Endodermal cell (in vitro differentiated cells): ENCODE data around the gene CLPSL1. TPM values are rescaled to one million over a fixed set of nuclear protein-coding genes. Genes with fewer than 3 reads are reported as not detected.
A peak's percentile ranks its signal among the peaks of the same experiment; 100 is the strongest.

Experiments
- DNase-seq: peaks from one replicate; pipeline ENCODE4 v3.0.0-alpha.2; 2017
- H3K27ac ChIP-seq: 2 replicates; pipeline ENCODE4 v1.5.1; 2013; ENCODE audit warnings: mild to moderate bottlenecking, low read depth, low read length, moderate library complexity
- H3K27me3 ChIP-seq: 2 replicates; pipeline ENCODE4 v1.6.1; 2013; ENCODE audit warnings: mild to moderate bottlenecking, low read length, moderate library complexity; ENCODE audit not compliant: insufficient read depth, control insufficient read depth, poor library complexity, severe bottlenecking
- H3K36me3 ChIP-seq: 2 replicates; pipeline ENCODE4 v1.7.0; 2013; ENCODE audit warnings: mild to moderate bottlenecking, low read length, moderate library complexity; ENCODE audit not compliant: control insufficient read depth, insufficient read depth
- H3K4me1 ChIP-seq: one replicate; pipeline ENCODE4 v1.7.0; 2013; ENCODE audit warnings: low read length; ENCODE audit not compliant: control insufficient read depth, insufficient read depth
- H3K4me3 ChIP-seq: 2 replicates; pipeline ENCODE4 v1.5.1; 2013; ENCODE audit warnings: mild to moderate bottlenecking, low read length, moderate library complexity
- H3K9ac ChIP-seq: 2 replicates; pipeline ENCODE4 v1.6.1; 2013; ENCODE audit warnings: mild to moderate bottlenecking, low read length, moderate library complexity; ENCODE audit not compliant: poor library complexity, severe bottlenecking; ENCODE audit errors: extremely low read depth
- H3K9me3 ChIP-seq: 2 replicates; pipeline ENCODE4 v1.6.1; 2013; ENCODE audit warnings: mild to moderate bottlenecking, low read length, moderate library complexity; ENCODE audit not compliant: control insufficient read depth
- H3K27ac Mint-ChIP-seq: 2 replicates; pipeline ENCODE4 v1.8.0; 2020; ENCODE audit warnings: mixed read lengths
- H3K27me3 Mint-ChIP-seq: 2 replicates; pipeline ENCODE4 v1.8.0; 2021; ENCODE audit warnings: mild to moderate bottlenecking, mixed read lengths; ENCODE audit not compliant: insufficient read depth
- H3K36me3 Mint-ChIP-seq: 2 replicates; pipeline ENCODE4 v1.8.0; 2020; ENCODE audit warnings: low read depth, mixed read lengths
- H3K4me1 Mint-ChIP-seq: 2 replicates; pipeline ENCODE4 v1.8.0; 2020; ENCODE audit warnings: mixed read lengths
- H3K4me3 Mint-ChIP-seq: 2 replicates; pipeline ENCODE4 v1.8.0; 2020; ENCODE audit warnings: mild to moderate bottlenecking, moderate library complexity, mixed read lengths
- H3K9me3 Mint-ChIP-seq: 2 replicates; pipeline ENCODE4 v1.8.0; 2020; ENCODE audit warnings: mild to moderate bottlenecking, mixed read lengths
- CTCF ChIP-seq: fragments of 200-600 bp; sonication (generic); conservative IDR thresholded peaks from 2 replicates; pipeline ENCODE4 v1.5.0; 2021; ENCODE audit warnings: antibody characterized with exemption, mild to moderate bottlenecking
- WGBS, 2 experiments: methylation state at CpG; one replicate each; pipeline versions ENCODE4 v1.1.5 to v1.1.7; 2013; ENCODE audit warnings: missing lambda C conversion rate in 2 of 2, mixed read lengths in 1 of 2; ENCODE audit not compliant: insufficient coverage in 1 of 2, insufficient read length in 1 of 2; 5-methylcytosine and 5-hydroxymethylcytosine counted together
- total RNA-seq, 2 donors: library from RNA; stranded (reverse); fragmentation: NEBNext Ultra II Directional in 1 of 2; extraction: Animal tissue kit (Norgen Biotek cat#: 25700) in 1 of 2; gene quantifications; 2 replicates in 1 of 2; 3 replicates in 1 of 2; pipeline ENCODE4 v1.2.1, GENCODE V29; 2021

Gene CLPSL1
- total RNA-seq, 2 donors from 2014 or later: not detected

- no peak for TF ChIP-seq CTCF
- H3K27me3 ChIP-seq: no peaks in the 10 kb centered on the region
- DNase-seq: no peak
- peaks cover 5% of the 10 kb centered on the region for H3K4me1 ChIP-seq
- H3K9me3 ChIP-seq: no peaks in the 10 kb centered on the region
- H3K9ac ChIP-seq: no peak within 1 kb of the TSS
- Mint-ChIP-seq H3K9me3 (no peaks in the 10 kb centered on the region), H3K4me1 (peaks cover 31% of the 10 kb centered on the region), H3K4me3 (no peak within 1 kb of the TSS), H3K36me3 (no peaks in the 10 kb centered on the region), H3K27me3 (peaks cover 5% of the 10 kb centered on the region), H3K27ac (no peak within 1 kb of the TSS)
- no peaks in the 10 kb centered on the region for H3K36me3 ChIP-seq
- H3K27ac ChIP-seq: no peak within 1 kb of the TSS
- H3K4me3 ChIP-seq: no peak within 1 kb of the TSS
- WGBS, 2 experiments: 93 to 97% methylated on average over 6 to 10 of the region's 10 CpGs
Measured at GRCh38 chr6:35736982-35737412, 43.8 kb upstream of the CLPSL1 start, which contains the start of gene ARMC12. Gene ARMC12, plus strand, starts transcription at chr6:35737032. Its CDS starts 77 bp downstream, at chr6:35737109.

- Histone ChIP-seq H3K9me3 (no peaks in the 10 kb centered on the region), H3K27ac (no peak overlapping the region), H3K9ac (no peak overlapping the region), H3K4me1 (peaks cover 3% of the 10 kb centered on the region), H3K4me3 (no peak overlapping the region), H3K27me3 (no peaks in the 10 kb centered on the region), H3K36me3 (no peaks in the 10 kb centered on the region)
- peaks cover 5% of the 10 kb centered on the region for H3K27me3 Mint-ChIP-seq
- no peak overlapping the region for H3K4me3 Mint-ChIP-seq
- DNase-seq: peak; percentile 46
- H3K36me3 Mint-ChIP-seq: no peaks in the 10 kb centered on the region
- H3K9me3 Mint-ChIP-seq: no peaks in the 10 kb centered on the region
- WGBS, 2 experiments: 91% methylated on average over 8 to 16 of the region's 16 CpGs
- no peak overlapping the region for H3K27ac Mint-ChIP-seq
- peaks cover 27% of the 10 kb centered on the region for H3K4me1 Mint-ChIP-seq
- peak; percentile 63 for TF ChIP-seq CTCF
Measured at GRCh38 chr6:35737413-35738211, 43.2 kb upstream of the CLPSL1 start.

- Histone ChIP-seq H3K9me3 (no peaks in the 10 kb centered on the region), H3K27me3 (no peaks in the 10 kb centered on the region), H3K9ac (no peak overlapping the region), H3K4me3 (no peak overlapping the region), H3K36me3 (no peaks in the 10 kb centered on the region), H3K27ac (peak overlapping the region; percentile 86), H3K4me1 (peaks cover 3% of the 10 kb centered on the region)
- H3K36me3 Mint-ChIP-seq: no peaks in the 10 kb centered on the region
- TF ChIP-seq CTCF: no peak
- H3K27ac Mint-ChIP-seq: peak overlapping the region; percentile 98
- H3K4me3 Mint-ChIP-seq: peak overlapping the region; percentile 18
- 34 to 44% methylated on average over 2 to 5 of the region's 5 CpGs for WGBS, 2 experiments
- peaks cover 24% of the 10 kb centered on the region for H3K4me1 Mint-ChIP-seq
- DNase-seq: peak; percentile 77
- H3K27me3 Mint-ChIP-seq: peaks cover 2% of the 10 kb centered on the region
- H3K9me3 Mint-ChIP-seq: no peaks in the 10 kb centered on the region
Measured at GRCh38 chr6:35739645-35740524, 40.9 kb upstream of the CLPSL1 start.
